GM23248 (cell line): ENCODE results near the gene UGT2A3.

Experiments used
- EZH2 ChIP-seq: fragments of 200-600 bp; sonication (generic); IDR thresholded peaks from 2 replicates; pipeline ENCODE4 v1.6.1; 2018; ENCODE audit warnings: antibody characterized with exemption, mild to moderate bottlenecking; ENCODE audit not compliant: insufficient read depth, poor library complexity, severe bottlenecking
- EZH2phosphoT487 ChIP-seq: fragments of 200-600 bp; sonication (generic); IDR thresholded peaks from 2 replicates; pipeline ENCODE4 v1.6.1; 2018; ENCODE audit warnings: antibody characterized with exemption, moderate library complexity, mild to moderate bottlenecking, low read depth; ENCODE audit not compliant: insufficient read depth

DNA sequence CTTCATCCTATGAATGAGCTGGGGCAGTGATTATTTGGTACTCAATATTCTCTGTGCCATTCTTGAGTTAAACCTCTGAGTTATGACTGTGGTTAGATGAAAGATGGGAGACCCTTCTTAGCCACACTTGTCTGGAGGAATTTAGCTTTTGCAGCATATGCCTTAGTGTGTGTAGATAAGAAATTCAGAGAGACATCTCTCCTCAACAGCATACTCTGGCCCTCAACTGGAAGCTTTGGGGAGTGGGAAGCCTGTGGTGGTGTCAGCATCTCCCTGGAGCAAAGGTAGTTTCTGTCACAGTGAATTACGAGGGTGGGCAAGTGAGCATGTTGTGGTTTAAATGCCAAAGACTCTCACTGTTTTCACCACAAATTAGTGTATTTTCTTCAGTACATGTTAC is 58.7 kb downstream of the UGT2A3 start:
- TF ChIP-seq EZH2 (no peak), EZH2phosphoT487 (no peak)
